ENCODE measurements around the gene DSCAM. TPM values are rescaled to one million over a fixed set of nuclear protein-coding genes. Genes with fewer than 3 reads are reported as not detected.

The DSCAM gene
- total RNA-seq, 2 experiments from 2014 or later: not detected

DNA sequence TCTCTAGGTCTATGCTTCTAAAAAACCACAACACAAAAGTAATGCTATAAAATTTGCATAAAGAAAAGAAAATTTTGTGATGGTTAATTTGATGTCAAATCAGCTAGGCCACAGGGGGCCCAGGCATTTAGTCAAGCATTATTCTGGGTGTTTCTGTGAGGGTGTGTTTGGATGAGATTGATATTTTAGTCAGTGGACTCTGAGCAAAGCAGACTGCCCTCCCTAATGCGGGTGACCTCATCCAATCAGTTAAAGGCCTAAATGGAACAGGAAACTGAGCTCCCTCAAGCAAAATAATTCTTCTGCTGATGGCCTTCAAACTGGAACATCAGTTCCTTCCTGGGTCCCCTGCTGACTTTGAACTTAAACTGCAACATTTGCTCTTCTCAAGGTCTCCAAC lies 358.0 kb downstream of the DSCAM start:
- no peaks in the 10 kb centered on the region for H3K27me3 ChIP-seq (ENCODE audit: control insufficient read depth in 1 of 2, insufficient read depth in 2 of 2, low read length in 2 of 2)
- ATAC-seq (ENCODE audit: poor library complexity): no peak
- no peaks in the 10 kb centered on the region for H3K4me1 ChIP-seq (ENCODE audit: insufficient read depth, low read length)
- POLR2A ChIA-PET: no interaction called here
- peaks cover 11% of the 10 kb centered on the region for H3K9me3 Mint-ChIP-seq
- H3K27ac Mint-ChIP-seq: no peak overlapping the region
- no peak overlapping the region for H3K4me3 ChIP-seq (ENCODE audit: low read length)
- H3K9me3 ChIP-seq (ENCODE audit: control insufficient read depth in 1 of 2, insufficient read depth in 1 of 2, low read length in 2 of 2): peaks cover 7 to 10% of the 10 kb centered on the region in 2 experiments
- CTCF ChIA-PET: no interaction called here
- TF ChIP-seq, protein P1, sequence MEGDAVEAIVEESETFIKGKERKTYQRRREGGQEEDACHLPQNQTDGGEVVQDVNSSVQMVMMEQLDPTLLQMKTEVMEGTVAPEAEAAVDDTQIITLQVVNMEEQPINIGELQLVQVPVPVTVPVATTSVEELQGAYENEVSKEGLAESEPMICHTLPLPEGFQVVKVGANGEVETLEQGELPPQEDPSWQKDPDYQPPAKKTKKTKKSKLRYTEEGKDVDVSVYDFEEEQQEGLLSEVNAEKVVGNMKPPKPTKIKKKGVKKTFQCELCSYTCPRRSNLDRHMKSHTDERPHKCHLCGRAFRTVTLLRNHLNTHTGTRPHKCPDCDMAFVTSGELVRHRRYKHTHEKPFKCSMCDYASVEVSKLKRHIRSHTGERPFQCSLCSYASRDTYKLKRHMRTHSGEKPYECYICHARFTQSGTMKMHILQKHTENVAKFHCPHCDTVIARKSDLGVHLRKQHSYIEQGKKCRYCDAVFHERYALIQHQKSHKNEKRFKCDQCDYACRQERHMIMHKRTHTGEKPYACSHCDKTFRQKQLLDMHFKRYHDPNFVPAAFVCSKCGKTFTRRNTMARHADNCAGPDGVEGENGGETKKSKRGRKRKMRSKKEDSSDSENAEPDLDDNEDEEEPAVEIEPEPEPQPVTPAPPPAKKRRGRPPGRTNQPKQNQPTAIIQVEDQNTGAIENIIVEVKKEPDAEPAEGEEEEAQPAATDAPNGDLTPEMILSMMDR (IDR thresholded peaks at IDR 0.05): no peak
- DNase-seq: no peak
- H3K27ac ChIP-seq (ENCODE audit: low read depth in 1 of 2, low read length in 2 of 2): no peak overlapping the region
- H3K4me3 Mint-ChIP-seq: no peak overlapping the region
- no peaks in the 10 kb centered on the region for H3K27me3 Mint-ChIP-seq
- H3K36me3 ChIP-seq (ENCODE audit: insufficient read depth, low read length): no peaks in the 10 kb centered on the region
- intact Hi-C loops (cut with DNase I, micrococcal nuclease): no loop called here
- H3K36me3 Mint-ChIP-seq (ENCODE audit: low read depth): no peaks in the 10 kb centered on the region
- H3K4me1 Mint-ChIP-seq (ENCODE audit: low read depth): no peaks in the 10 kb centered on the region

DNA sequence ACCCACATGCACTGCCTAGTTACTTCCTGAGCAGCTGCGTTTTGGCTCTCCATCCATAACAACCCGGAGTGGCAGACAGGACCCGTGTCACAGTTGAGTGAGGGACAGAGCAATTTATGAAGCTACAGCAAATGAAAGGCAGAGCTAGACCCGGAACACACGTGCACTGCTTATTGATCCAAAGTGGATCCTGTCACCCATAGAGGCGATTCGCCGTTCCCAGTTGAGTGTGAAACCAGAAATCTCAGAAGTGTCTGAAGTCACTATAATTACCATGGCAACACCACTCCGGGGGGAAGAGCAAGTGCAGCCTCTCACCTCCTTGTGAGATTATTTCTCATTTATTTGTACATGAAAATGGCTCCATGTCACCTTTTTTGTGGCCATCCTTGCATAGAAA lies 365.2 kb downstream of the DSCAM start:
- no peaks in the 10 kb centered on the region for H3K27me3 Mint-ChIP-seq
- TF ChIP-seq, protein P1 (IDR thresholded peaks at IDR 0.05): no peak
- H3K9me3 Mint-ChIP-seq: no peaks in the 10 kb centered on the region
- H3K36me3 Mint-ChIP-seq (ENCODE audit: low read depth): no peaks in the 10 kb centered on the region
- Histone ChIP-seq H3K27me3 (ENCODE audit: control insufficient read depth in 1 of 2, insufficient read depth in 2 of 2, low read length in 2 of 2) (no peaks in the 10 kb centered on the region), H3K27ac (ENCODE audit: low read depth in 1 of 2, low read length in 2 of 2) (no peak overlapping the region), H3K4me3 (ENCODE audit: low read length) (no peak overlapping the region), H3K9me3 (ENCODE audit: control insufficient read depth in 1 of 2, insufficient read depth in 1 of 2, low read length in 2 of 2) (peaks cover 0 to 2% of the 10 kb centered on the region in 2 experiments), H3K4me1 (ENCODE audit: insufficient read depth, low read length) (no peaks in the 10 kb centered on the region), H3K36me3 (ENCODE audit: insufficient read depth, low read length) (no peaks in the 10 kb centered on the region)
- no peaks in the 10 kb centered on the region for H3K4me1 Mint-ChIP-seq (ENCODE audit: low read depth)
- CTCF ChIA-PET: no interaction called here
- H3K4me3 Mint-ChIP-seq: no peak overlapping the region
- no peak overlapping the region for H3K27ac Mint-ChIP-seq
- DNase-seq: no peak
- intact Hi-C loops (cut with DNase I, micrococcal nuclease): no loop called here
- POLR2A ChIA-PET: no interaction called here
- ATAC-seq (ENCODE audit: poor library complexity): no peak

DNA sequence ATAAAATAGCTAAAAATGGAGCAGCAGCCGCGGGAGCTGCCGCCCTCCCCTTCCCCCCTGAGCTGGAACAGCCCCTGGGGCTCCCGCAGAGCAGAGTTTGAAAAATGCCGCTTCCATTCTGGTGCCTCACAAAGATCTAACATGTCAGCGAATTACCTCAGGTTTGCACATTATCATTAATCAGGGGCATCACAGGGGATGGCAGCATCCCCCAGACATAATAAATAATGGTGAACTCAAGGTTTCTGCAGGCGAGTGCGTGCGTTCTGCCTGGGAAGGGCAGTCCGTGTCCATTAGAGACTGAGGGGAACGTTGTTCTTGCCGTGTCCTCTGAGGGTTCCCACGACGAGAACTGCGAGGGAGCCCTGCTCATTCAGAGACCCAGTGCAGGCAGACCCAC lies 372.4 kb downstream of the DSCAM start:
- Histone ChIP-seq H3K27ac (ENCODE audit: low read depth in 1 of 2, low read length in 2 of 2) (no peak overlapping the region), H3K9me3 (ENCODE audit: control insufficient read depth in 1 of 2, insufficient read depth in 1 of 2, low read length in 2 of 2) (peaks cover 0 to 16% of the 10 kb centered on the region in 2 experiments), H3K27me3 (ENCODE audit: control insufficient read depth in 1 of 2, insufficient read depth in 2 of 2, low read length in 2 of 2) (no peaks in the 10 kb centered on the region), H3K4me3 (ENCODE audit: low read length) (no peak overlapping the region), H3K4me1 (ENCODE audit: insufficient read depth, low read length) (no peaks in the 10 kb centered on the region), H3K36me3 (ENCODE audit: insufficient read depth, low read length) (no peaks in the 10 kb centered on the region)
- intact Hi-C loops (cut with DNase I, micrococcal nuclease): no loop called here
- Mint-ChIP-seq H3K27me3 (peaks cover 4% of the 10 kb centered on the region), H3K36me3 (ENCODE audit: low read depth) (no peaks in the 10 kb centered on the region), H3K4me1 (ENCODE audit: low read depth) (no peaks in the 10 kb centered on the region), H3K9me3 (no peaks in the 10 kb centered on the region), H3K27ac (no peak overlapping the region), H3K4me3 (no peak overlapping the region)
- no peak for DNase-seq
- no peak for ATAC-seq (ENCODE audit: poor library complexity)
- CTCF ChIA-PET: no interaction called here
- TF ChIP-seq, protein P1 (IDR thresholded peaks at IDR 0.05): no peak
- POLR2A ChIA-PET: no interaction called here
